Mesenchymal stem cell (in vitro differentiated cells and primary cell): Measurements from ENCODE around the gene DENND1C.

Experiments used
- DNase-seq: peaks from one replicate; pipeline ENCODE4 v3.0.0-alpha.2; 2013
- H2AFZ ChIP-seq: one replicate; pipeline ENCODE4 v1.6.1; 2013; ENCODE audit warnings: low read depth, mild to moderate bottlenecking, control low read depth, inconsistent platforms, low read length, moderate library complexity
- H2AK5ac ChIP-seq: 2 replicates; pipeline ENCODE4 v1.6.1; 2013; ENCODE audit warnings: low read length, moderate library complexity, mild to moderate bottlenecking, inconsistent platforms; ENCODE audit not compliant: severe bottlenecking
- H2BK120ac ChIP-seq: one replicate; pipeline ENCODE4 v1.6.1; 2013; ENCODE audit warnings: low read depth, mild to moderate bottlenecking, inconsistent platforms, low read length, moderate library complexity
- H2BK12ac ChIP-seq, 2 experiments: one replicate each; pipeline ENCODE4 v1.6.1; 2013; ENCODE audit warnings: inconsistent platforms in 2 of 2, low read length in 2 of 2, mild to moderate bottlenecking in 2 of 2, moderate library complexity in 2 of 2, control low read depth in 1 of 2
- H2BK15ac ChIP-seq: one replicate; pipeline ENCODE4 v1.6.1; 2013; ENCODE audit warnings: mild to moderate bottlenecking, low read depth, inconsistent platforms; ENCODE audit not compliant: poor library complexity, severe bottlenecking
- H2BK5ac ChIP-seq: 2 replicates; pipeline ENCODE4 v1.6.1; 2013; ENCODE audit warnings: low read depth, mild to moderate bottlenecking, low read length, control low read depth, inconsistent platforms; ENCODE audit not compliant: poor library complexity, severe bottlenecking
- H3K14ac ChIP-seq, 2 experiments: one replicate each; pipeline ENCODE4 v1.6.1; 2013; ENCODE audit warnings: inconsistent platforms in 2 of 2, low read length in 2 of 2, control low read depth in 1 of 2, mild to moderate bottlenecking in 1 of 2, moderate library complexity in 1 of 2
- H3K18ac ChIP-seq, 2 experiments: one replicate each; pipeline ENCODE4 v1.6.1; 2013; ENCODE audit warnings: inconsistent platforms in 2 of 2, low read length in 2 of 2, control low read depth in 1 of 2, low read depth in 1 of 2, mild to moderate bottlenecking in 1 of 2
- H3K23ac ChIP-seq, 2 experiments: one replicate each; pipeline ENCODE4 v1.6.1; 2013; ENCODE audit warnings: inconsistent platforms in 2 of 2, low read length in 2 of 2, mild to moderate bottlenecking in 2 of 2, moderate library complexity in 2 of 2, control low read depth in 1 of 2
- H3K27ac ChIP-seq: 2 replicates; pipeline ENCODE4 v1.5.1; 2013; ENCODE audit warnings: mild to moderate bottlenecking, moderate library complexity, low read length, control low read depth, inconsistent platforms; ENCODE audit not compliant: poor library complexity, severe bottlenecking
- H3K27me3 ChIP-seq, 2 experiments: 2 replicates each; pipeline versions ENCODE4 v1.6.1 to v1.7.0; 2013; ENCODE audit warnings: low read length in 2 of 2, mild to moderate bottlenecking in 2 of 2, moderate library complexity in 2 of 2, control low read depth in 1 of 2, inconsistent platforms in 1 of 2; ENCODE audit not compliant: control insufficient read depth in 1 of 2, insufficient read depth in 1 of 2
- H3K36me3 ChIP-seq, 2 experiments: 2 replicates each; pipeline versions ENCODE4 v1.6.1 to v1.7.0; 2013; ENCODE audit warnings: low read length in 2 of 2, control low read depth in 1 of 2, inconsistent platforms in 1 of 2, low read depth in 1 of 2, mild to moderate bottlenecking in 1 of 2; ENCODE audit not compliant: insufficient read depth in 2 of 2, control insufficient read depth in 1 of 2
- H3K4ac ChIP-seq, 2 experiments: one replicate each; pipeline ENCODE4 v1.6.1; 2013; ENCODE audit warnings: inconsistent platforms in 2 of 2, low read length in 2 of 2, mild to moderate bottlenecking in 2 of 2, moderate library complexity in 2 of 2, control low read depth in 1 of 2, low read depth in 1 of 2
- H3K4me1 ChIP-seq: 2 replicates; pipeline ENCODE4 v1.6.1; 2013; ENCODE audit warnings: low read depth, low read length, control low read depth; ENCODE audit not compliant: control insufficient read depth, insufficient read depth
- H3K4me2 ChIP-seq: 2 replicates; pipeline ENCODE4 v1.6.1; 2013; ENCODE audit warnings: low read length, mild to moderate bottlenecking, inconsistent platforms; ENCODE audit not compliant: poor library complexity, severe bottlenecking
- H3K4me3 ChIP-seq, 2 experiments: 2 replicates each; pipeline versions ENCODE4 v1.5.1 to v1.7.0; 2013; ENCODE audit warnings: low read length in 2 of 2, mild to moderate bottlenecking in 2 of 2, control low read depth in 1 of 2, low read depth in 1 of 2; ENCODE audit not compliant: insufficient read depth in 1 of 2
- H3K79me1 ChIP-seq: replicated peaks from 2 replicates; pipeline ENCODE4 v1.6.1; 2013; ENCODE audit warnings: mild to moderate bottlenecking, control low read depth, low read length, inconsistent platforms; ENCODE audit not compliant: poor library complexity, severe bottlenecking
- H3K9ac ChIP-seq: 2 replicates; pipeline ENCODE4 v1.7.0; 2013; ENCODE audit warnings: mild to moderate bottlenecking, low read length, moderate library complexity
- H3K9me3 ChIP-seq: 2 replicates; pipeline ENCODE4 v1.7.0; 2013; ENCODE audit warnings: mild to moderate bottlenecking, low read length; ENCODE audit not compliant: control insufficient read depth
- H4K8ac ChIP-seq: one replicate; pipeline ENCODE4 v1.6.1; 2013; ENCODE audit warnings: inconsistent platforms, mild to moderate bottlenecking, low read length, moderate library complexity
- H4K91ac ChIP-seq: one replicate; pipeline ENCODE4 v1.6.1; 2013; ENCODE audit warnings: mild to moderate bottlenecking, low read length, inconsistent platforms
- WGBS: methylation state at CpG from one replicate; pipeline ENCODE4 v1.1.7; 2013; ENCODE audit warnings: mixed read lengths; 5-methylcytosine and 5-hydroxymethylcytosine counted together

DENND1C gene

DNA sequence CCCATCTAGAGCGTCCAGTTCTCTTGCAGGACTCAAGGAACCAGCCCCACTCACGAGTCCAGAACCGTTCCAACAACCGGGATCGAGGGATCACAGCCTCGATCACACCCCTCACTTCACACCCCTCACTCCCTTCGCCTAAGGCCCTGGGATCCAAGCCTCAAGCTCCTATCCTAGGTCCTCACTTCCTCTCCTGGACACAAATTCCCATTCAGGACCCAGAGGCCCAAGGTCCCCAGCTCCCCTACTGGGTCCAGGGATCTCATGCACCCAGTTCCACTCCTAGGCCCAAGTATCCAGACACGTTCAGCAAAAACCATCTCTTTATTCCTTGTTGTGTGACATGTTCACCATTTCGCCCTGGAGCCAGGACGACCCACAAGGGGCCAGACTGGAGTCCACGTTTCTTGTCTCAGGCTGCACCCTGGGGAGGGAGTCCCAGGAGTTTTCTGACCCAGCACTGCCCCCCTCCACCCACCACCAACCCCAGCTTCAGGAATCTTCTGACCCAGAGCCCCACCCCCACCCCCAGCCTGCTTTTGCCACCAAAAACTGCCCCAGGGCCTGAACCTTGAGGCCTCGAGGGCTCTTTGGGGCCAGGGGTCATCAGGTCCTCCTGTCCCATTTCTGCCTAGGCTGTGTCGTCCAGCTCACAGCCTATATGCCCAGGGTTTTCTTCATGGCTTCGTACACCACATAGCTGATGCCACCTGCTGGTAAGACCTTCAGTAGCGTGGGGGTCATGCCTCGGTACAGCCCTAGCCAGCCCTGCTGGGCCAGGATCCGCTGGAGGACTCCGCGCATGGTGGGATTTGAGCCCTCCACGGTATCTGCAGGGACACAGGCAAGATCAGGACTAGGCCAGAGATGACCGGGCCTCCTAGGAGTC, 55.6 kb downstream of the DENND1C start:
- DNase-seq: no peak
- Histone ChIP-seq H3K9ac (peak overlapping the region; percentile 53), H3K4ac (peak overlapping the region; percentile 6 to 64), H3K79me1 (peaks cover 5% of the 10 kb centered on the region), H2BK5ac (no peak overlapping the region), H3K27me3 (peaks cover 10% of the 10 kb centered on the region in 2 experiments), H3K4me1 (peaks cover 18% of the 10 kb centered on the region), H2AFZ (peak overlapping the region; percentile 48), H3K23ac (no peak overlapping the region), H2AK5ac (peak overlapping the region; percentile 85), H2BK15ac (peak overlapping the region; percentile 33), H2BK12ac (peak overlapping the region in 1 of 2 experiments; percentile 83), H3K9me3 (no peaks in the 10 kb centered on the region), H3K27ac (peak overlapping the region; percentile 62), H3K4me2 (no peak overlapping the region), H3K14ac (no peak overlapping the region), H4K8ac (peak overlapping the region; percentile 99), H4K91ac (peak overlapping the region; percentile 93), H3K18ac (peak overlapping the region in 1 of 2 experiments; percentile 92), H3K4me3 (peak overlapping the region in 1 of 2 experiments; percentile 50), H2BK120ac (no peak overlapping the region), H3K36me3 (peaks cover 12 to 13% of the 10 kb centered on the region in 2 experiments)
- 95% methylated on average over 21 of the region's 21 CpGs for WGBS

DNA sequence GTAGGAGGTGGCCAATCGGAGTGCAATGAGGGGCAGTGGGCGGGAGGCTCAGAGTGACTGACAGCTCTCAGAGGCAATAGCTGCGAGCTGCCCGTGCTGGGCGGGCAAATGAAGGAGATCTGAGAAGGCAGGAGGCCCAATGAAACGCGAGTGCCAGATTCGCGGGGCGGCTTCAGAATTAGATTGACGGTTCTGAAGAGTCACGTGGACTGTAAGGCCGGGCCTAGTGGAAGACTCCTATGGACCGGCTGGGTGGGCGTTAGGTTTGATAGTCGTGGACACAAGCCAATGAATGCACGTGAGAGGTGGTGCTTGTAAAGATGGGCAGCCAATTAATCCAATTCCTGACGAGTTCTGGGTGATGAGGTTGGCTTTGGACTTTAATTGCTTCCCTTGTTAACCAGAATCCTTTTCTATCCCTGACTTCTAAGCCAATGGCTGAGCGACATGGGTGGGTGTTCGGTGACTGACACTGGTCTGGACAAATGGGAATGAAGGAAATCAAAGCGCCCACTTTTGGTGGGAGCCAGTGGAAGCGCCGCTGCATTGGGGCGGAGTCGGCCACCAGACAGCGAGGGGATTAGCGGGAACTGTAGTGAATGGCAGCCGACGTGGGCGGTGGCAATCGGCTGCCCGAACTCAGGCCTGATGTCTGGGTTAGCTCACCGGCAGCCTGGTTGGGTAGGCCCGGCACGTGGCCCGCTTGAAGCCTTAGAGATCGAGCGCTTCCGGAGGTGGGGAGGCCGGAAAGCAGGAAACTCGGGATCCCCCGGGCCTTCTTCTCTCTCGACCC, 56.5 kb downstream of the DENND1C start:
- H3K4me1 ChIP-seq: peaks cover 19% of the 10 kb centered on the region
- peaks cover 9% of the 10 kb centered on the region in 2 experiments for H3K27me3 ChIP-seq
- H3K4me3 ChIP-seq: peak overlapping the region in 1 of 2 experiments; percentile 50
- peak; percentile 100 for DNase-seq
- H3K14ac ChIP-seq: no peak overlapping the region
- H4K91ac ChIP-seq: no peak overlapping the region
- no peak overlapping the region for H2AK5ac ChIP-seq
- no peaks in the 10 kb centered on the region for H3K9me3 ChIP-seq
- no peak overlapping the region for H2BK120ac ChIP-seq
- peak overlapping the region; percentile 99 for H4K8ac ChIP-seq
- H2BK5ac ChIP-seq: no peak overlapping the region
- peak overlapping the region; percentile 53 for H3K9ac ChIP-seq
- H2BK12ac ChIP-seq: no peak overlapping the region
- H3K79me1 ChIP-seq: peaks cover 5% of the 10 kb centered on the region
- H3K18ac ChIP-seq: peak overlapping the region in 1 of 2 experiments; percentile 92
- H2BK15ac ChIP-seq: peak overlapping the region; percentile 6
- peaks cover 21 to 22% of the 10 kb centered on the region in 2 experiments for H3K36me3 ChIP-seq
- peak overlapping the region in 1 of 2 experiments; percentile 64 for H3K4ac ChIP-seq
- no peak overlapping the region for H3K23ac ChIP-seq
- H2AFZ ChIP-seq: peak overlapping the region; percentile 48
- WGBS: 11% methylated on average over 42 of the region's 43 CpGs
- peak overlapping the region; percentile 62 for H3K27ac ChIP-seq
- H3K4me2 ChIP-seq: no peak overlapping the region

- Histone ChIP-seq H3K27ac (peak within 1 kb of the TSS; percentile 62), H3K4me2 (peak within 1 kb of the TSS; percentile 75), H2BK120ac (peak within 1 kb of the TSS; percentile 78), H3K23ac (peak within 1 kb of the TSS in 1 of 2 experiments; percentile 36), H3K9me3 (no peaks in the 10 kb centered on the region), H3K4me1 (peaks cover 21% of the 10 kb centered on the region), H3K4me3 (peak within 1 kb of the TSS; percentile 83 to 95), H2AK5ac (peak within 1 kb of the TSS; percentile 85), H3K27me3 (peaks cover 2% of the 10 kb centered on the region in 2 experiments), H3K18ac (peak within 1 kb of the TSS; percentile 74 to 92), H2AFZ (peak within 1 kb of the TSS; percentile 48), H3K9ac (peak within 1 kb of the TSS; percentile 96), H2BK15ac (peak within 1 kb of the TSS; percentile 70), H4K91ac (peak within 1 kb of the TSS; percentile 93), H3K79me1 (peaks cover 5% of the 10 kb centered on the region), H3K14ac (peak within 1 kb of the TSS in 1 of 2 experiments; percentile 45), H3K4ac (peak within 1 kb of the TSS; percentile 13 to 64), H2BK12ac (no peak within 1 kb of the TSS), H2BK5ac (no peak within 1 kb of the TSS), H4K8ac (peak within 1 kb of the TSS; percentile 99), H3K36me3 (peaks cover 28 to 29% of the 10 kb centered on the region in 2 experiments)
- peak; percentile 9 for DNase-seq
- under 1% methylated on average over 34 of the region's 114 CpGs for WGBS
Observed at GRCh38 chr19:6424195-6424938, 57.2 kb downstream of the DENND1C start, which contains the start of gene KHSRP. Gene KHSRP, minus strand, starts transcription at chr19:6424811. Its CDS starts 110 bp downstream, at chr19:6424701.
